Loucy (cell line): Measurements from ENCODE around the gene ZBTB2.
"Not testable (repeated sequence)": the region's sequence is repeated elsewhere in the genome, so short reads cannot be mapped to it uniquely, and the experiment has no call there.

Experiments used
- H2AFZ ChIP-seq: fragments of 200-600 bp; sonication (generic); 2 replicates; pipeline ENCODE4 v1.6.0; 2016; ENCODE audit warnings: antibody characterized with exemption, mild to moderate bottlenecking, low read length, moderate library complexity
- H3F3A ChIP-seq: fragments of 200-600 bp; 2 replicates; pipeline ENCODE4 v1.6.0; 2016; ENCODE audit warnings: antibody characterized with exemption, low read depth, mild to moderate bottlenecking
- H3K27me3 ChIP-seq: fragments of 200-600 bp; sonication (generic); 2 replicates; pipeline ENCODE4 v1.6.1; 2014; ENCODE audit warnings: low read length, mild to moderate bottlenecking; ENCODE audit not compliant: insufficient read depth, poor library complexity, severe bottlenecking
- H3K36me3 ChIP-seq: fragments of 200-600 bp; sonication (generic); 2 replicates; pipeline ENCODE4 v1.6.1; 2016; ENCODE audit warnings: low read length; ENCODE audit not compliant: insufficient read depth
- H3K4me1 ChIP-seq: fragments of 200-600 bp; sonication (generic); 2 replicates; pipeline ENCODE4 v1.5.1; 2014; ENCODE audit warnings: low read length, mild to moderate bottlenecking; ENCODE audit not compliant: insufficient read depth, poor library complexity, severe bottlenecking
- H3K4me2 ChIP-seq: fragments of 200-600 bp; sonication (generic); 2 replicates; pipeline ENCODE4 v1.6.0; 2014; ENCODE audit warnings: antibody characterized with exemption, low read length, low read depth, mild to moderate bottlenecking; ENCODE audit not compliant: poor library complexity, severe bottlenecking
- H3K4me3 ChIP-seq: fragments of 200-600 bp; sonication (generic); 2 replicates; pipeline ENCODE4 v1.5.1; 2014; ENCODE audit warnings: low read length, mild to moderate bottlenecking, mixed read lengths; ENCODE audit not compliant: poor library complexity, severe bottlenecking
- H3K79me2 ChIP-seq: fragments of 200-600 bp; sonication (generic); 2 replicates; pipeline ENCODE4 v1.6.1; 2014; ENCODE audit warnings: low read length; ENCODE audit not compliant: insufficient read depth
- H3K9ac ChIP-seq: fragments of 200-600 bp; sonication (generic); 2 replicates; pipeline ENCODE4 v1.6.0; 2014; ENCODE audit warnings: mild to moderate bottlenecking, low read depth, low read length, moderate library complexity; ENCODE audit not compliant: poor library complexity, severe bottlenecking
- H3K9me2 ChIP-seq: fragments of 200-600 bp; sonication (generic); replicated peaks from 2 replicates; pipeline ENCODE4 v1.6.1; 2016; ENCODE audit warnings: low read depth, low read length, mixed read lengths
- H3K9me3 ChIP-seq: fragments of 200-600 bp; sonication (generic); 2 replicates; pipeline ENCODE4 v1.6.1; 2014; ENCODE audit warnings: mild to moderate bottlenecking, antibody characterized with exemption, low read length, low read depth; ENCODE audit not compliant: insufficient read depth
- H4K20me1 ChIP-seq: fragments of 200-600 bp; sonication (generic); 2 replicates; pipeline ENCODE4 v1.6.0; 2014; ENCODE audit warnings: antibody characterized with exemption, low read length, mild to moderate bottlenecking; ENCODE audit not compliant: insufficient read depth, poor library complexity, severe bottlenecking
- EZH2phosphoT487 ChIP-seq: fragments of 200-600 bp; IDR thresholded peaks from 2 replicates; pipeline ENCODE4 v1.6.1; 2018; ENCODE audit warnings: antibody characterized with exemption, mild to moderate bottlenecking, moderate library complexity, borderline replicate concordance
- TF ChIP-seq, protein P1 (sequence below): fragments of 200-600 bp; sonication (generic); conservative IDR thresholded peaks from 2 replicates; pipeline ENCODE4 v1.5.1; 2014; ENCODE audit warnings: mild to moderate bottlenecking, antibody characterized with exemption, low read length

The ZBTB2 gene

DNA sequence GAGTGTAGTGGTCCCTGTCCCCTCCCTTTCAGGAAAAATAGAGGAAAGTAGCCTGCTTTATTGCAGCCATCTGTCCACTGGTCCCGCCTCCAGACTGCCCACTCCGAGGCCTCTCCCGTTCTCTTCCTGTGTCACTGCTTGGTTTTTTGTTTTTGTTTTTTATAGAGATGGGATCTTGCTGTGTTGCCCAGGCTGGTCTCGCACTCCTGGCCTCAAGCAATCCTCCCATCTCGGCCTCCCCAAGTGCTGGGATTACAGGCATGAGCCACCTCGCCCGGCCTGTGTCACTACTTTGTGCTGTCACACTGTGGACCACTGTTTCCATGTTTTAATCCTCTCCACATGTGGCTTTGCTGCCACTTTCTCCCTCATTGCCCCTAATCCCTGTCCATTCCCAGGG is 71.2 kb downstream of the ZBTB2 start:
- Histone ChIP-seq H3K4me2 (no peak overlapping the region), H2AFZ (no peak overlapping the region), H3K36me3 (no peaks in the 10 kb centered on the region), H3K27me3 (no peaks in the 10 kb centered on the region), H3K4me3 (no peak overlapping the region), H4K20me1 (no peaks in the 10 kb centered on the region), H3K9me2 (no peaks in the 10 kb centered on the region), H3K9ac (no peak overlapping the region), H3K4me1 (peaks cover 4% of the 10 kb centered on the region), H3K9me3 (no peaks in the 10 kb centered on the region), H3K79me2 (no peaks in the 10 kb centered on the region), H3F3A (no peaks in the 10 kb centered on the region)
- TF ChIP-seq EZH2phosphoT487 = no peak
- TF ChIP-seq, protein P1, sequence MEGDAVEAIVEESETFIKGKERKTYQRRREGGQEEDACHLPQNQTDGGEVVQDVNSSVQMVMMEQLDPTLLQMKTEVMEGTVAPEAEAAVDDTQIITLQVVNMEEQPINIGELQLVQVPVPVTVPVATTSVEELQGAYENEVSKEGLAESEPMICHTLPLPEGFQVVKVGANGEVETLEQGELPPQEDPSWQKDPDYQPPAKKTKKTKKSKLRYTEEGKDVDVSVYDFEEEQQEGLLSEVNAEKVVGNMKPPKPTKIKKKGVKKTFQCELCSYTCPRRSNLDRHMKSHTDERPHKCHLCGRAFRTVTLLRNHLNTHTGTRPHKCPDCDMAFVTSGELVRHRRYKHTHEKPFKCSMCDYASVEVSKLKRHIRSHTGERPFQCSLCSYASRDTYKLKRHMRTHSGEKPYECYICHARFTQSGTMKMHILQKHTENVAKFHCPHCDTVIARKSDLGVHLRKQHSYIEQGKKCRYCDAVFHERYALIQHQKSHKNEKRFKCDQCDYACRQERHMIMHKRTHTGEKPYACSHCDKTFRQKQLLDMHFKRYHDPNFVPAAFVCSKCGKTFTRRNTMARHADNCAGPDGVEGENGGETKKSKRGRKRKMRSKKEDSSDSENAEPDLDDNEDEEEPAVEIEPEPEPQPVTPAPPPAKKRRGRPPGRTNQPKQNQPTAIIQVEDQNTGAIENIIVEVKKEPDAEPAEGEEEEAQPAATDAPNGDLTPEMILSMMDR = no peak

DNA sequence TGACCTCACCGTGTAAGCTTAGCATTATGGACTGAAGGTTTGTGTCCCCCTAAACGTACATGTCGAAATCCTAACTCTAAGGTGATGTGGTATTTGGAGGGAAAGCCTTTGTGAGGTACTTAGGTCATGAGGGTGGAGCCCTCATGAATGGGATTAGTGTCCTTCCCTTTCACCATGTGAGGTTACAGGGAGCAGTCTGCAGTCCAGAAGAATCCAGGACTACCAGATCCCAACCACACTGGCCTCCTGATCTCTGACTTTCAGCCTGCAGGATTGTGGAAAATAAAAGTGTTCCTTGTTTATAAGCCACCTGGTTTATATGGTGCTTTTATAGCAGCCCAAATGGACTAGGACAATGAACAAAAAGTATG is 73.4 kb downstream of the ZBTB2 start:
- Histone ChIP-seq H4K20me1 (no peaks in the 10 kb centered on the region), H3K4me2 (no peak overlapping the region), H3F3A (no peaks in the 10 kb centered on the region), H3K27me3 (no peaks in the 10 kb centered on the region), H3K79me2 (no peaks in the 10 kb centered on the region), H3K9ac (no peak overlapping the region), H3K4me1 (no peaks in the 10 kb centered on the region), H3K36me3 (no peaks in the 10 kb centered on the region), H3K9me3 (no peaks in the 10 kb centered on the region), H2AFZ (no peak overlapping the region), H3K4me3 (no peak overlapping the region), H3K9me2 (no peaks in the 10 kb centered on the region)
- TF ChIP-seq, protein P1 = no peak
- TF ChIP-seq EZH2phosphoT487 = no peak

DNA sequence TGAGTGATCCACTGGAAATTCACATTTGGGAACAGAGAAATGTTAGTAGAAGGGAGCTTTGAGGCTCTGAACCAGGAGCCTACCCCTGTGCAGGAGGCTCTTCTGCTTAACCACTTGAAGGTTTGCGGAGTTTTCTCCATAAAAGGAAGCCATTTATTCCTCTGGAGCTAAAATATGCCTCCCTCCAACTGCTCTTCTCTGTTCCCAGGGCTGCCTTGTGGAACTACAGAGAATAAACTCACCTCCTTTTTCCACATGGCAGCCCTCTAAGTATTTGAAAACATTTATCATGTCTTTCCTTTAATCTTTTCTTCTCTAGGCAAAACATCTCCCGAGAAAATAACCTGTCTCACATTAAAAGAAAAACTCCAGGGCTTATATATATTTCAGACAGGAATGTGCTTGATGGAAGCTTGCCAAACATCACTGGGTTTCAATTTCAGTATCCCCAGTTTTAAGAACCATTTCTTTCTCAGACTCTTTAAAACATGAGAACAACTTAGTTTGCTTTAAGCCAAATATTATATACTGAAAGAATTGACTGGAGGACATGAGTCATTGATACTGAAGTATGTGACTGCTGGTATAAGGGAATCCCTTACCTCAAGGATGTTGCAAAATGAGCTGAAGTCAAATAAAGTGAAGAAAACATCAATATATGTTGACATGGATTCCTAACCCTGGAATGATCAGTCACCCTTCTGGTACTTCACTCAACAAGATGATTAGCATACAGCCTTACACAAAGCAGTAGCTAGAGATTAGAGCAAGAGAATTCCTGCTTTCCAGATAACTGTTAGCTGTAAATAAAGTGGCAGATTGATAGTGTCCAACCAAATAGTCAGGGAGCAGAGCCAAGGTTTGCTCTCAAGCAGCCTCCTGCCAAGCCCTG is 74.0 kb downstream of the ZBTB2 start:
- Histone ChIP-seq H3K36me3 (no peaks in the 10 kb centered on the region), H2AFZ (no peak overlapping the region), H3K27me3 (no peaks in the 10 kb centered on the region), H4K20me1 (no peaks in the 10 kb centered on the region), H3K9me3 (no peaks in the 10 kb centered on the region), H3K9ac (no peak overlapping the region), H3F3A (no peaks in the 10 kb centered on the region), H3K79me2 (no peaks in the 10 kb centered on the region), H3K9me2 (no peaks in the 10 kb centered on the region), H3K4me2 (no peak overlapping the region), H3K4me3 (no peak overlapping the region), H3K4me1 (no peaks in the 10 kb centered on the region)
- no peak for TF ChIP-seq EZH2phosphoT487
- TF ChIP-seq, protein P1 = no peak

DNA sequence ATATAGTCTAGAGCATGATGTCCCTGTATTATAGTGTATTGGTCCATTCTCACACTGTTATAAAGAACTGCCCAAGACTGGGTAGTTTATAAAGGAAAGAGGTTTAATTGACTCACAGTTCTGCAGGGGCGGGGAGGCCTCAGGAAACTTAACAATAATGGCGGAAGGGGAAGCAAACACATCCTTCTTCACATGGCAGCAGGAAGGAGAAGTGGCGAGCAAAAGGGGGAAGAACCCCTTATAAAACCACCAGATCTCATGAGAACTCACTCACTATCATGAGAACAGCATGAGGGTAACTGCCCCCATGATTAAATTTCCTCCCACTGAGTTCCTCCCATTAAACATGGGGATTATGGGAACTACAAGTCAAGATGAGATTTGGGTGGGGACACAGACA is 75.7 kb downstream of the ZBTB2 start:
- H2AFZ ChIP-seq, H3F3A ChIP-seq, H3K27me3 ChIP-seq, H3K4me3 ChIP-seq, H3K36me3 ChIP-seq, H3K9ac ChIP-seq, H3K4me2 ChIP-seq, H3K79me2 ChIP-seq, H4K20me1 ChIP-seq, H3K4me1 ChIP-seq, H3K9me2 ChIP-seq, H3K9me3 ChIP-seq: not testable (repeated sequence)
